Peyer's patch (tissue), 4 donors: ENCODE data around the gene DOCK2.

Experiments used
- CTCF ChIP-seq, 6 experiments: fragments of 450-650 bp in 4 of 6; fragments of 200-600 bp in 2 of 6; sonication (generic) in 1 of 6; IDR thresholded peaks; one replicate each; pipeline ENCODE4 v1.5.1; 2017 to 2019; ENCODE audit warnings: antibody characterized with exemption in 6 of 6, mild to moderate bottlenecking in 3 of 6, moderate library complexity in 1 of 6
- POLR2A ChIP-seq, 2 donors: fragments of 450-650 bp; IDR thresholded peaks; one replicate each; pipeline ENCODE4 v1.5.1; 2017; ENCODE audit warnings: antibody characterized with exemption in 2 of 2, mild to moderate bottlenecking in 2 of 2, moderate library complexity in 2 of 2

- TF ChIP-seq CTCF (IDR thresholded peaks at IDR 0.05) (no peak), POLR2A (IDR thresholded peaks at IDR 0.05) (no peak)
Observed at GRCh38 chr5:169650701-169651331, 13.7 kb downstream of the DOCK2 start.
